OCI-LY1 (cell line): ENCODE measurements around the gene DYRK2.

ENCODE experiments used
- H2AFZ ChIP-seq: fragments of 200-600 bp; sonication (generic), shearing (Covaris generic); 2 replicates; pipeline ENCODE4 v1.6.0; 2014; ENCODE audit warnings: antibody characterized with exemption, mild to moderate bottlenecking, low read length
- H3F3A ChIP-seq: fragments of 200-600 bp; sonication (generic), shearing (Covaris generic); 2 replicates; pipeline ENCODE4 v1.6.0; 2014; ENCODE audit warnings: mild to moderate bottlenecking, antibody characterized with exemption, low read length, moderate library complexity; ENCODE audit not compliant: insufficient read depth
- H3K27ac ChIP-seq: fragments of 200-600 bp; sonication (generic); 2 replicates; pipeline ENCODE4 v1.5.1; 2014; ENCODE audit warnings: low read length, mixed run types, mild to moderate bottlenecking, low read depth; ENCODE audit not compliant: poor library complexity, severe bottlenecking
- H3K27me3 ChIP-seq: fragments of 200-600 bp; sonication (generic); 2 replicates; pipeline ENCODE4 v1.6.0; 2014; ENCODE audit warnings: antibody characterized with exemption, mild to moderate bottlenecking, low read length, moderate library complexity; ENCODE audit not compliant: insufficient read depth
- H3K36me3 ChIP-seq: fragments of 200-600 bp; sonication (generic); 2 replicates; pipeline ENCODE4 v1.6.1; 2014; ENCODE audit warnings: mild to moderate bottlenecking, antibody characterized with exemption, low read length, moderate library complexity, mixed read lengths; ENCODE audit not compliant: insufficient read depth
- H3K4me1 ChIP-seq: fragments of 200-600 bp; sonication (generic); 2 replicates; pipeline ENCODE4 v1.5.1; 2014; ENCODE audit warnings: mild to moderate bottlenecking, low read length, moderate library complexity; ENCODE audit not compliant: insufficient read depth, severe bottlenecking
- H3K4me2 ChIP-seq: fragments of 200-600 bp; sonication (generic), shearing (Covaris generic); 2 replicates; pipeline ENCODE4 v1.6.1; 2014; ENCODE audit warnings: low read length
- H3K4me3 ChIP-seq: fragments of 200-600 bp; sonication (generic); 2 replicates; pipeline ENCODE4 v1.5.1; 2014; ENCODE audit warnings: low read length, low read depth, mild to moderate bottlenecking, mixed read lengths; ENCODE audit not compliant: poor library complexity, severe bottlenecking
- H3K79me2 ChIP-seq: fragments of 200-600 bp; shearing (Covaris generic); 2 replicates; pipeline ENCODE4 v1.6.1; 2016; ENCODE audit warnings: mixed run types, low read length, mixed read lengths; ENCODE audit not compliant: insufficient read depth
- H3K9ac ChIP-seq: fragments of 200-600 bp; sonication (generic), shearing (Covaris generic); 2 replicates; pipeline ENCODE4 v1.6.1; 2014; ENCODE audit warnings: mild to moderate bottlenecking, low read length, mixed read lengths
- H3K9me2 ChIP-seq: fragments of 200-600 bp; sonication (generic), shearing (Covaris generic); 2 replicates; pipeline ENCODE4 v1.6.1; 2014; ENCODE audit warnings: low read depth, mild to moderate bottlenecking, low read length, mixed read lengths
- H3K9me3 ChIP-seq: fragments of 200-600 bp; shearing (Covaris generic); 2 replicates; pipeline ENCODE4 v1.6.1; 2014; ENCODE audit warnings: low read length, mixed read lengths
- H4K20me1 ChIP-seq: fragments of 200-600 bp; sonication (generic), shearing (Covaris generic); 2 replicates; pipeline ENCODE4 v1.6.0; 2016; ENCODE audit warnings: mild to moderate bottlenecking, low read length; ENCODE audit not compliant: insufficient read depth
- EZH2 ChIP-seq: fragments of 200-600 bp; sonication (generic), shearing (Covaris generic); IDR thresholded peaks from 2 replicates; pipeline ENCODE4 v1.8.0; 2017; ENCODE audit warnings: borderline replicate concordance, mixed run types, mild to moderate bottlenecking, antibody characterized with exemption, low read length, moderate library complexity, mixed read lengths
- TF ChIP-seq, protein P1 (sequence below): fragments of 200-600 bp; sonication (generic), shearing (Covaris generic); IDR thresholded peaks from 2 replicates; pipeline ENCODE4 v1.5.1; 2017; ENCODE audit warnings: mild to moderate bottlenecking, antibody characterized with exemption, low read length, moderate library complexity, mixed read lengths

DYRK2 gene

DNA sequence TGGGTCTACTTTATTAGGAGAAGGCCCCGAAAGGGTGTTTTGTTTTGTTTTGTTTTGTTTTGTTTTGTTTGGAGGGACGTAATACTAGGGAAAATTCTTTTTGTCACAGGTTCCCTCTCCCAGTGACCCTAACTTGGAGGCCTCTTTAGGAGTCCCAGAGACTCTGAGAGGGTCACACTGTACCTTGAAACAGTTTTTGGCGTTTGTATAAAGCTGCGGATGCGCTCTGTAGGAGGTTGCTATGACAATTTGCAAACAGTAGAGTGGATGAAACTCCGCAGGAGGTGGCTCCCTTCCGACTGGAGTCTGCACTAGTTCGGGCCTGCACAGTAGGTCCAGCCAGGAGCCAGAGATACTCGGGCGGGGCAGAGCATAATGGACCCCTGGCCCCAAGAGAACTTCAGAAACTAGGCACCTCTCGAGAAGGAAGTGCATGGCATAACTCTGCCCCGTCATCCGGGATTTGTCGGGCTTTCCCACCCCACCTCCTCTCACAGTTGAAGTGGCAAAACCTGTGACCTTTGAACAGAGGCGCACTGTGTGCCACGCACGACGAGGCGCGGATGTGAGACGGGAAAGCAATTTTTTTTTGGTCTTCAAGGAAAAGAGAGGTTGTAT, 1.3 kb upstream of the DYRK2 start:
- Histone ChIP-seq H3K4me3 (peak overlapping the region; percentile 98), H3K79me2 (peaks cover 30% of the 10 kb centered on the region), H3F3A (no peaks in the 10 kb centered on the region), H3K4me1 (peaks cover 34% of the 10 kb centered on the region), H4K20me1 (no peaks in the 10 kb centered on the region), H3K9me2 (no peaks in the 10 kb centered on the region), H2AFZ (no peak overlapping the region), H3K4me2 (peak overlapping the region; percentile 94), H3K27ac (no peak overlapping the region), H3K36me3 (no peaks in the 10 kb centered on the region), H3K9ac (no peak overlapping the region; the same call in 1 of the 2 replicates), H3K9me3 (no peaks in the 10 kb centered on the region), H3K27me3 (no peaks in the 10 kb centered on the region)
- TF ChIP-seq, protein P1, sequence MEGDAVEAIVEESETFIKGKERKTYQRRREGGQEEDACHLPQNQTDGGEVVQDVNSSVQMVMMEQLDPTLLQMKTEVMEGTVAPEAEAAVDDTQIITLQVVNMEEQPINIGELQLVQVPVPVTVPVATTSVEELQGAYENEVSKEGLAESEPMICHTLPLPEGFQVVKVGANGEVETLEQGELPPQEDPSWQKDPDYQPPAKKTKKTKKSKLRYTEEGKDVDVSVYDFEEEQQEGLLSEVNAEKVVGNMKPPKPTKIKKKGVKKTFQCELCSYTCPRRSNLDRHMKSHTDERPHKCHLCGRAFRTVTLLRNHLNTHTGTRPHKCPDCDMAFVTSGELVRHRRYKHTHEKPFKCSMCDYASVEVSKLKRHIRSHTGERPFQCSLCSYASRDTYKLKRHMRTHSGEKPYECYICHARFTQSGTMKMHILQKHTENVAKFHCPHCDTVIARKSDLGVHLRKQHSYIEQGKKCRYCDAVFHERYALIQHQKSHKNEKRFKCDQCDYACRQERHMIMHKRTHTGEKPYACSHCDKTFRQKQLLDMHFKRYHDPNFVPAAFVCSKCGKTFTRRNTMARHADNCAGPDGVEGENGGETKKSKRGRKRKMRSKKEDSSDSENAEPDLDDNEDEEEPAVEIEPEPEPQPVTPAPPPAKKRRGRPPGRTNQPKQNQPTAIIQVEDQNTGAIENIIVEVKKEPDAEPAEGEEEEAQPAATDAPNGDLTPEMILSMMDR = no peak
- TF ChIP-seq EZH2 = no peak

DNA sequence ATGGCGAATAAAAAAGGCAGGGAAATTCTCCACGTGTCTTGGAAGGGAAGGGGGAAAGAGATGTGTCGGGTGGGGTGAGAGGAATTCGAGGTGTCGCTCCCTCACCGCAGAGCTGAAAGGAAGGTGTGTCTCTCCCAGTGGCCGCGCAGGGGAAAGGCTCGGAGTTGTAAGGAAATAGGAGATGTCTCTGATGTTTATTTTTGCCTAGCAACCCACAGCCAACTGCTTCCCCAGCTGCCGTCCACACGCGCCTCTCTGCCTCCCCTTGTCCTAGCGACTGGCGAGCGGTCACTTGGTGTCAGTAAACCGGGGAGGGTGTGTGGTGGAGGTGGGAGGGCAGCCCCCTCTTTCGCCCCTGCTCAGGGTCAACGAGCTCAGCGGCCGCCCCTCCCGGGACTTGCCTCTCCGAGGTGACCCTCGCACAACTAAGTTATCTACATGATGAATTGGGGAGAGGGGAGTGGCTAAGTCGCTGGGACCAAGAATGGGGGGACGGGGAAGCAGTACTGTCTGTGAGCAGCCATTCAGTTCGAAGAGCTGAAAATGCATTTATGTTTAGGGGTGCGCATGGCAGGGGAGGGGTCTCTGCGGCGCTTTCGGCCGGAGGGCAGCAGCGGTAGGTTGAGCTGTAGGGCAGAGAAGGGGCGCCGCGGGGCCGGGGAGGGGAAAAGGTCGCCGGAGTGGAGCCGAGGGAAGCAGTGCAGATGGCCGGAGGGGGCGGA, 585 bp upstream of the DYRK2 start:
- Histone ChIP-seq H3K79me2 (peaks cover 37% of the 10 kb centered on the region), H3K9me2 (no peaks in the 10 kb centered on the region), H3K9me3 (no peaks in the 10 kb centered on the region), H3K27me3 (no peaks in the 10 kb centered on the region), H3K27ac (no peak overlapping the region), H3K4me2 (peak overlapping the region; percentile 94), H3F3A (no peaks in the 10 kb centered on the region), H3K9ac (peak overlapping the region; percentile 65), H2AFZ (peak overlapping the region; percentile 53; the same call in 1 of the 2 replicates), H4K20me1 (no peaks in the 10 kb centered on the region), H3K4me3 (peak overlapping the region; percentile 98), H3K4me1 (peaks cover 34% of the 10 kb centered on the region), H3K36me3 (no peaks in the 10 kb centered on the region)
- TF ChIP-seq, protein P1 = no peak; the same call in 1 of the 2 replicates
- TF ChIP-seq EZH2 = no peak

DNA sequence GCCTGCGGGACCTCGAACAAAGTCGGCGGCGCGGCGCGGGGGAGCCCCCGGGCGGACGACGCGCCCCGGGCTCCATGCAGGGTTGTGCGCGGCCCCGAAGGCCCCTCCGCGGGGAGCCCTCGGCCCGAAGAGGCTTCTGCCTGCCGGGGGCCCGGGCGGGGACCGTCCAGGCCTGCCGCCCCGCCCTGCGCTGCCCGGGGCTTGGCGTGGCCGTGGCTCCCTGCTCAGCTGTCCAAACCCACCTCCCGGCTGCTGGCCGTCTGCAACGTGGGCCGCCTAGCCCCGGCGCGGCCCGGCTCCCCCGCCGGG, 670 bp downstream of the DYRK2 start:
- TF ChIP-seq, protein P1 = no peak
- TF ChIP-seq EZH2 = no peak
- H2AFZ ChIP-seq = no peak overlapping the region

More for the DNA sequence above, 670 bp downstream of the DYRK2 start:
- Histone ChIP-seq H3K27me3 (no peaks in the 10 kb centered on the region), H3K4me2 (peak overlapping the region; percentile 93), H3K9me3 (no peaks in the 10 kb centered on the region), H3K9ac (peak overlapping the region; percentile 94), H3K4me3 (peak overlapping the region; percentile 98), H3K36me3 (peaks cover 10% of the 10 kb centered on the region; the same call in 1 of the 2 replicates), H3K4me1 (peaks cover 34% of the 10 kb centered on the region), H3K9me2 (no peaks in the 10 kb centered on the region), H3K27ac (peak overlapping the region; percentile 69), H3F3A (no peaks in the 10 kb centered on the region), H3K79me2 (peaks cover 49% of the 10 kb centered on the region), H4K20me1 (no peaks in the 10 kb centered on the region; the same call in 1 of the 2 replicates)
